K562 (cell line): ENCODE data around the gene CCSAP. TPM values are rescaled to one million over a fixed set of nuclear protein-coding genes. Genes with fewer than 3 reads are reported as not detected.

ENCODE experiments used
- ATAC-seq: fragments of 200-7000 bp; cut with Tn5 transposase; 3 replicates; pipeline ENCODE4 v1.9.1; 2020; ENCODE audit warnings: moderate library complexity
- BruUV-seq: library from RNA; stranded (reverse); fragments of 400-500 nt; replicated peaks from 2 replicates; lab custom pipeline; 2021; lab: Mats Ljungman, UMichigan
- CTCF ChIA-PET: fragments of 300-600 bp; formaldehyde crosslinking; extraction: SDS; loops from one replicate; lab custom pipeline; 2021; ENCODE audit warnings: low intra/inter-chr PET ratio; lab: Yijun Ruan, JAX
- POLR2A ChIA-PET: fragments of 300-600, 350-650 bp; sonication (Branson Sonifier 250); formaldehyde crosslinking; extraction: SDS; loops from one replicate; lab custom pipeline; 2021; ENCODE audit warnings: antibody characterized with exemption, inconsistent platforms; lab: Yijun Ruan, JAX
- DNase-seq, 4 experiments: peaks; one replicate each; pipeline versions ENCODE4 v3.0.0 to v3.0.0-alpha.2; 2011 to 2018; ENCODE audit warnings: low spot score in 3 of 4, mixed read lengths in 3 of 4; ENCODE audit errors: extremely low read depth in 1 of 4
- FAIRE-seq: peaks from 2 replicates; lab custom pipeline; 2011; peaks lifted over from hg19 to GRCh38; lab: Jason Lieb, UNC
- H2AFZ ChIP-seq: 2 replicates; pipeline ENCODE4 v1.6.0; 2011; ENCODE audit warnings: low read depth, low read length, control low read depth, inconsistent platforms
- H3K27ac ChIP-seq: fragments of 200-600 bp; 3 replicates; pipeline ENCODE4 v1.8.0; 2011; ENCODE audit warnings: low read depth, mild to moderate bottlenecking, control low read depth, inconsistent platforms, low read length, moderate library complexity, mixed read lengths; ENCODE audit errors: extremely low read depth
- H3K27me3 ChIP-seq, 2 experiments: fragments of 300-600 bp in 1 of 2; 2 replicates in 1 of 2; 3 replicates in 1 of 2; pipeline versions ENCODE4 v1.6.0 to v1.8.0; 2011; ENCODE audit warnings: inconsistent platforms in 2 of 2, low read length in 2 of 2, mild to moderate bottlenecking in 1 of 2, mixed read lengths in 1 of 2, moderate library complexity in 1 of 2; ENCODE audit not compliant: control insufficient read depth in 2 of 2, insufficient read depth in 2 of 2
- H3K36me3 ChIP-seq: fragments of 300-600 bp; 3 replicates; pipeline ENCODE4 v1.8.0; 2011; ENCODE audit warnings: mild to moderate bottlenecking, low read length, inconsistent platforms; ENCODE audit not compliant: control insufficient read depth, insufficient read depth
- H3K4me1 ChIP-seq, 2 experiments: fragments of 200-600 bp in 1 of 2; replicated peaks in 1 of 2; 2 replicates in 1 of 2; 3 replicates in 1 of 2; pipeline versions ENCODE4 v1.5.1 to v1.8.0; 2011; ENCODE audit warnings: inconsistent platforms in 2 of 2, low read length in 2 of 2, mild to moderate bottlenecking in 1 of 2, mixed read lengths in 1 of 2, moderate library complexity in 1 of 2; ENCODE audit not compliant: control insufficient read depth in 2 of 2, insufficient read depth in 2 of 2
- H3K4me2 ChIP-seq: 2 replicates; pipeline ENCODE4 v1.6.1; 2011; ENCODE audit warnings: low read length, control low read depth, inconsistent platforms, mixed read lengths; ENCODE audit not compliant: insufficient read depth
- H3K4me3 ChIP-seq: fragments of 200-600 bp; sonication (generic), shearing (Covaris generic); 2 replicates; pipeline ENCODE4 v1.5.1; 2016; ENCODE audit warnings: control low read depth, inconsistent platforms
- H3K79me2 ChIP-seq: fragments of 200-600 bp; 3 replicates; pipeline ENCODE4 v1.8.0; 2011; ENCODE audit warnings: low read length, inconsistent platforms; ENCODE audit not compliant: control insufficient read depth, insufficient read depth
- H3K9ac ChIP-seq, 2 experiments: 2 replicates each; pipeline versions ENCODE4 v1.6.0 to v1.6.1; 2011; ENCODE audit warnings: low read depth in 2 of 2, low read length in 2 of 2, control low read depth in 1 of 2, inconsistent platforms in 1 of 2, mild to moderate bottlenecking in 1 of 2, mixed read lengths in 1 of 2; ENCODE audit not compliant: insufficient read depth in 1 of 2
- H3K9me1 ChIP-seq: one replicate; pipeline ENCODE4 v1.6.0; 2011; ENCODE audit warnings: inconsistent platforms, mild to moderate bottlenecking, low read length, moderate library complexity; ENCODE audit not compliant: control insufficient read depth, insufficient read depth
- H3K9me3 ChIP-seq: replicated peaks from 2 replicates; pipeline ENCODE4 v1.5.1; 2011; ENCODE audit warnings: low read depth, low read length, inconsistent platforms; ENCODE audit not compliant: control insufficient read depth, insufficient read depth
- H4K20me1 ChIP-seq: replicated peaks from 2 replicates; pipeline ENCODE4 v1.6.1; 2011; ENCODE audit warnings: low read length, inconsistent platforms, mixed read lengths; ENCODE audit not compliant: control insufficient read depth, insufficient read depth
- ATF4 ChIP-seq: fragments of 450-650 bp; formaldehyde crosslinking; IDR thresholded peaks from 2 replicates; pipeline ENCODE4 v1.4.0; 2022; ENCODE audit warnings: mild to moderate bottlenecking, moderate library complexity
- CHCHD3 ChIP-seq: fragments of 250-450 bp; sonication (Bioruptor Pico); IDR thresholded peaks from 2 replicates; pipeline ENCODE4 v2.1.2; 2022; ENCODE audit warnings: mild to moderate bottlenecking
- MAX ChIP-seq: sonication (generic); formaldehyde crosslinking; IDR thresholded peaks from 2 replicates; pipeline ENCODE4 v1.9.0; 2022; ENCODE audit warnings: mild to moderate bottlenecking, missing genetic modification reagents
- MIER1 ChIP-seq: fragments of 450-650 bp; IDR thresholded peaks from 2 replicates; pipeline ENCODE4 v1.6.1; 2016; ENCODE audit warnings: antibody characterized with exemption, mild to moderate bottlenecking, low read depth
- MYC ChIP-seq, 2 experiments: fragments of 250-450 bp in 1 of 2; sonication (Bioruptor Pico) in 1 of 2; IDR thresholded peaks; 2 replicates each; pipeline versions ENCODE4 v1.5.1 to v1.6.1; 2012 to 2021; ENCODE audit warnings: low read depth in 2 of 2, borderline replicate concordance in 1 of 2, improper control_type of control experiment in 1 of 2, low read length in 1 of 2, mild to moderate bottlenecking in 1 of 2, moderate library complexity in 1 of 2
- OTX1 ChIP-seq: fragments of 450-650 bp; formaldehyde crosslinking; IDR thresholded peaks from 2 replicates; pipeline ENCODE4 v1.4.0; 2022; ENCODE audit warnings: mild to moderate bottlenecking
- PATZ1 ChIP-seq: fragments of 250-450 bp; sonication (Bioruptor Pico); IDR thresholded peaks from 2 replicates; pipeline ENCODE4 v1.5.0; 2020; ENCODE audit warnings: mild to moderate bottlenecking, borderline replicate concordance
- RBM22 ChIP-seq: fragments of 200-400 bp; formaldehyde crosslinking; IDR thresholded peaks from 2 replicates; pipeline ENCODE4 v1.6.1; 2018; ENCODE audit warnings: low read length, low read depth; ENCODE audit not compliant: poor library complexity, severe bottlenecking
- STAT5A ChIP-seq: IDR thresholded peaks from 2 replicates; pipeline ENCODE4 v1.6.1; 2012; ENCODE audit warnings: low read length, inconsistent platforms, borderline replicate concordance
- TARDBP ChIP-seq: fragments of 450-650 bp; IDR thresholded peaks from 2 replicates; pipeline ENCODE4 v1.6.1; 2016
- ZBTB5 ChIP-seq: fragments of 450-650 bp; IDR thresholded peaks from 2 replicates; pipeline ENCODE4 v1.6.1; 2017; ENCODE audit warnings: antibody characterized with exemption
- ZFP36 ChIP-seq: fragments of 150-350 bp; IDR thresholded peaks from 2 replicates; pipeline ENCODE4 v1.6.1; 2018; ENCODE audit warnings: low read length, low read depth; ENCODE audit not compliant: partially characterized antibody
- ZNF3 ChIP-seq: fragments of 250-450 bp; sonication (Bioruptor Pico); IDR thresholded peaks from 2 replicates; pipeline ENCODE4 v1.5.0; 2021; ENCODE audit warnings: mild to moderate bottlenecking, moderate library complexity
- WGBS: fragments of 100-300 bp; shearing (Covaris generic); methylation state at CpG from one replicate; pipeline ENCODE4 v1.1.6; 2016; ENCODE audit warnings: low coverage, mixed read lengths; ENCODE audit not compliant: insufficient coverage; ENCODE audit errors: missing lambda C conversion rate; 5-methylcytosine and 5-hydroxymethylcytosine counted together
- in situ Hi-C: fragments of 300-500 bp; cut with MboI; formaldehyde crosslinking; loops from 4 replicates; pipeline ENCODE4 v1.15.0; 2018; ENCODE audit warnings: inconsistent platforms, mixed read lengths
- intact Hi-C: fragments of 100-400 bp; cut with micrococcal nuclease; formaldehyde crosslinking; loops from 2 replicates; pipeline ENCODE4 v1.14.2; 2022
- polyA plus RNA-seq, 8 experiments: library from polyadenylated mRNA; depleted of rRNA in 4 of 8; stranded (reverse) in 5 of 8; unstranded in 3 of 8; fragments of >200 nt; fragmentation: Nextera tagmentation in 2 of 8; fragmentation: Illumina TruSeq in 1 of 8; extraction: Ambion mirVana in 2 of 8; extraction: Trizol in 1 of 8; gene quantifications; 2 replicates each; pipeline versions ENCODE4 v1.2.1 to v1.2.3, GENCODE V29; 2011 to 2014; ENCODE audit warnings: inconsistent platforms in 1 of 8, missing spikeins in 1 of 8
- total RNA-seq, 7 experiments: library from RNA; depleted of rRNA in 6 of 7; stranded (reverse); fragments of >200 nt in 6 of 7; fragmentation: Illumina TruSeq in 2 of 7; extraction: Trizol in 2 of 7; gene quantifications; 2 replicates each; pipeline versions ENCODE4 v1.2.1 to v1.2.3, GENCODE V29; 2011 to 2021; ENCODE audit warnings: low replicate concordance in 1 of 7
- TF ChIP-seq, protein P1 (sequence below): fragments of 250-450 bp; sonication (Bioruptor Pico); IDR thresholded peaks from 2 replicates; pipeline ENCODE4 v1.5.0; 2021
- TF ChIP-seq, protein P2 (sequence below): fragments of 450-650 bp; formaldehyde crosslinking; IDR thresholded peaks from 2 replicates; pipeline ENCODE4 v1.4.0; 2020; ENCODE audit warnings: mild to moderate bottlenecking, moderate library complexity

The CCSAP gene
- total and polyA plus RNA-seq, 9 of the 15 experiments (the other 6 are each of a cell fraction or from before 2014, with no cell fraction given): 3.6 to 15.9 (median 9.5) TPM

GRCh38 chr1:229287267-229287666, 55.6 kb downstream of the CCSAP start:
- no peaks in the 10 kb centered on the region for H4K20me1 ChIP-seq
- no peak overlapping the region for H3K27ac ChIP-seq
- no peaks in the 10 kb centered on the region for H3K9me1 ChIP-seq
- no peak overlapping the region for H2AFZ ChIP-seq
- in situ Hi-C loops (no loop called here), intact Hi-C loops (no loop called here)
- no peak overlapping the region for H3K4me3 ChIP-seq
- POLR2A ChIA-PET: interaction anchor here (1.1 kb wide), 1 partner anchor 9 kb away, joined by 7 read pairs; no protein-coding TSS in a partner anchor
- no peak overlapping the region for H3K9ac ChIP-seq
- CTCF ChIA-PET: no interaction called here
- H3K36me3 ChIP-seq: peaks cover 30% of the 10 kb centered on the region
- no peaks in the 10 kb centered on the region for H3K9me3 ChIP-seq
- ATAC-seq: no peak
- H3K4me1 ChIP-seq: no peaks in the 10 kb centered on the region; a peak in 1 of 5 replicates
- no peak for FAIRE-seq
- no peak overlapping the region for H3K4me2 ChIP-seq
- BruUV-seq: no TSS peak
- 75% methylated on average over 1 of the region's 1 CpG for WGBS
- peaks cover 38% of the 10 kb centered on the region for H3K79me2 ChIP-seq
- no peaks in the 10 kb centered on the region for H3K27me3 ChIP-seq
- DNase-seq: no peak
- TF ChIP-seq ZNF3 (CRISPR knock-in tag) (no peak), TARDBP (no peak), MYC (IDR thresholded peaks at IDR 0.05; ENCODE audit: low read depth, low read length) (no peak), MYC (CRISPR knock-in tag; IDR thresholded peaks at IDR 0.05; ENCODE audit: borderline replicate concordance, low read depth) (no peak), MAX (CRISPR knock-in tag) (no peak), OTX1 (CRISPR knock-in tag) (no peak), MIER1 (no peak), ZBTB5 (no peak), PATZ1 (no peak), CHCHD3 (CRISPR knock-in tag) (no peak), RBM22 (no peak), ATF4 (CRISPR knock-in tag) (no peak), ZFP36 (no peak), STAT5A (no peak)
- TF ChIP-seq, protein P1, sequence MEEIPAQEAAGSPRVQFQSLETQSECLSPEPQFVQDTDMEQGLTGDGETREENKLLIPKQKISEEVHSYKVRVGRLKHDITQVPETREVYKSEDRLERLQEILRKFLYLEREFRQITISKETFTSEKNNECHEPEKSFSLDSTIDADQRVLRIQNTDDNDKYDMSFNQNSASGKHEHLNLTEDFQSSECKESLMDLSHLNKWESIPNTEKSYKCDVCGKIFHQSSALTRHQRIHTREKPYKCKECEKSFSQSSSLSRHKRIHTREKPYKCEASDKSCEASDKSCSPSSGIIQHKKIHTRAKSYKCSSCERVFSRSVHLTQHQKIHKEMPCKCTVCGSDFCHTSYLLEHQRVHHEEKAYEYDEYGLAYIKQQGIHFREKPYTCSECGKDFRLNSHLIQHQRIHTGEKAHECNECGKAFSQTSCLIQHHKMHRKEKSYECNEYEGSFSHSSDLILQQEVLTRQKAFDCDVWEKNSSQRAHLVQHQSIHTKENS: no peak
- TF ChIP-seq, protein P2, sequence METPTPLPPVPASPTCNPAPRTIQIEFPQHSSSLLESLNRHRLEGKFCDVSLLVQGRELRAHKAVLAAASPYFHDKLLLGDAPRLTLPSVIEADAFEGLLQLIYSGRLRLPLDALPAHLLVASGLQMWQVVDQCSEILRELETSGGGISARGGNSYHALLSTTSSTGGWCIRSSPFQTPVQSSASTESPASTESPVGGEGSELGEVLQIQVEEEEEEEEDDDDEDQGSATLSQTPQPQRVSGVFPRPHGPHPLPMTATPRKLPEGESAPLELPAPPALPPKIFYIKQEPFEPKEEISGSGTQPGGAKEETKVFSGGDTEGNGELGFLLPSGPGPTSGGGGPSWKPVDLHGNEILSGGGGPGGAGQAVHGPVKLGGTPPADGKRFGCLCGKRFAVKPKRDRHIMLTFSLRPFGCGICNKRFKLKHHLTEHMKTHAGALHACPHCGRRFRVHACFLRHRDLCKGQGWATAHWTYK (CRISPR knock-in tag): no peak
